Smooth muscle cell (in vitro differentiated cells): Measurements from ENCODE around the gene ARHGEF35. TPM values are rescaled to one million over a fixed set of nuclear protein-coding genes. Genes with fewer than 3 reads are reported as not detected.

ENCODE experiments used
- DNase-seq: peaks from one replicate; lab custom pipeline; 2025; ENCODE audit not compliant: unreplicated experiment; lab: John Stamatoyannopoulos, UW
- H2AFZ ChIP-seq: fragments of 200-600 bp; sonication (generic); 2 replicates; pipeline ENCODE4 v1.6.0; 2016; ENCODE audit warnings: antibody characterized with exemption, low read depth, mild to moderate bottlenecking
- H3F3A ChIP-seq: fragments of 200-600 bp; sonication (generic); 2 replicates; pipeline ENCODE4 v1.6.0; 2017; ENCODE audit warnings: antibody characterized with exemption, low read depth
- H3K27ac ChIP-seq: fragments of 200-600 bp; sonication (generic); 2 replicates; pipeline ENCODE4 v1.5.1; 2016; ENCODE audit warnings: low read depth, mild to moderate bottlenecking
- H3K27me3 ChIP-seq: fragments of 200-600 bp; sonication (generic); 2 replicates; pipeline ENCODE4 v1.6.1; 2016; ENCODE audit warnings: low read depth, mild to moderate bottlenecking
- H3K36me3 ChIP-seq: fragments of 200-600 bp; sonication (generic); 2 replicates; pipeline ENCODE4 v1.5.1; 2016; ENCODE audit warnings: low read depth
- H3K4me1 ChIP-seq: fragments of 200-600 bp; sonication (generic); 2 replicates; pipeline ENCODE4 v1.5.1; 2016; ENCODE audit warnings: low read depth
- H3K4me2 ChIP-seq: fragments of 200-600 bp; sonication (generic); 2 replicates; pipeline ENCODE4 v1.6.0; 2016; ENCODE audit warnings: mild to moderate bottlenecking
- H3K4me3 ChIP-seq: fragments of 200-600 bp; sonication (generic); 2 replicates; pipeline ENCODE4 v1.5.1; 2016; ENCODE audit warnings: mild to moderate bottlenecking
- H3K79me2 ChIP-seq: fragments of 200-600 bp; sonication (generic); 2 replicates; pipeline ENCODE4 v1.6.0; 2016; ENCODE audit warnings: low read depth, mild to moderate bottlenecking
- H3K9ac ChIP-seq: fragments of 200-600 bp; sonication (generic); 2 replicates; pipeline ENCODE4 v1.6.0; 2016; ENCODE audit warnings: low read depth
- H3K9me3 ChIP-seq: fragments of 200-600 bp; sonication (generic); replicated peaks from 2 replicates; pipeline ENCODE4 v1.5.1; 2016; ENCODE audit warnings: low read depth
- H4K20me1 ChIP-seq: fragments of 200-600 bp; sonication (generic); 2 replicates; pipeline ENCODE4 v1.6.0; 2016; ENCODE audit warnings: low read depth
- WGBS: methylation state at CpG from one replicate; pipeline ENCODE4 v1.1.7; 2016; ENCODE audit warnings: low lambda C conversion rate; 5-methylcytosine and 5-hydroxymethylcytosine counted together
- polyA plus RNA-seq: library from polyadenylated mRNA; unstranded; fragments of >200 nt; fragmentation: Nextera tagmentation; extraction: Ambion mirVana; gene quantifications from 2 replicates; pipeline ENCODE4 v1.2.1, GENCODE V29; 2016
- total RNA-seq: library from RNA; depleted of rRNA; stranded (reverse); fragments of >200 nt; gene quantifications from 2 replicates; pipeline ENCODE4 v1.2.3, GENCODE V29; 2014
- TF ChIP-seq, protein P1 (sequence below): fragments of 200-600 bp; sonication (generic); IDR thresholded peaks from 2 replicates; pipeline ENCODE4 v1.5.1; 2017; ENCODE audit warnings: borderline replicate concordance, mild to moderate bottlenecking, antibody characterized with exemption; ENCODE audit not compliant: insufficient read depth, poor library complexity, severe bottlenecking

ARHGEF35 gene
- total and polyA plus RNA-seq, 2 experiments from 2014 or later = 4.2 to 4.7 TPM

DNA sequence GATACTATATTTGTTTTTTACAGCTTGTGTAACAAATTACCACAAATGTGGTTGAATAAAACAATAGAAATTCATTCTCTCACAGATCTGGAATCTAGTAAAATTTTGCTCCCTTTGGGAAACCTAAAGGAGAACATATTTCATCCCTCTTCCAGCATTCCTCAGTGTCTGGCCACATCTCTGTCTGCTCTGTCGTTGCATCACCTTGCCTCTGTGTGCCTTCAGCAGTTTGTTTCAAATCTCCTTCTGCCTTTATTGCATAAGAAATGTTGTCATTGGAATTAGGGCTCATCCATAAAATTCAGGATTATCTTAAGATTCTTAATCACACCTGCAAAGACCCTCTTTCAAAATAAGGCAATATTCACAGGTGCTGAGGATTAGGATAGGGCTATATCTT is 58.1 kb downstream of the ARHGEF35 start:
- DNase-seq = no peak
- H3K27me3 ChIP-seq = peaks cover 3% of the 10 kb centered on the region
- H4K20me1 ChIP-seq = no peaks in the 10 kb centered on the region
- no peak overlapping the region for H3K9ac ChIP-seq
- H2AFZ ChIP-seq = no peak overlapping the region
- WGBS = 61% methylated on average over 1 of the region's 1 CpG
- H3K27ac ChIP-seq = no peak overlapping the region
- H3K36me3 ChIP-seq = no peaks in the 10 kb centered on the region
- H3K9me3 ChIP-seq = no peaks in the 10 kb centered on the region
- TF ChIP-seq, protein P1, sequence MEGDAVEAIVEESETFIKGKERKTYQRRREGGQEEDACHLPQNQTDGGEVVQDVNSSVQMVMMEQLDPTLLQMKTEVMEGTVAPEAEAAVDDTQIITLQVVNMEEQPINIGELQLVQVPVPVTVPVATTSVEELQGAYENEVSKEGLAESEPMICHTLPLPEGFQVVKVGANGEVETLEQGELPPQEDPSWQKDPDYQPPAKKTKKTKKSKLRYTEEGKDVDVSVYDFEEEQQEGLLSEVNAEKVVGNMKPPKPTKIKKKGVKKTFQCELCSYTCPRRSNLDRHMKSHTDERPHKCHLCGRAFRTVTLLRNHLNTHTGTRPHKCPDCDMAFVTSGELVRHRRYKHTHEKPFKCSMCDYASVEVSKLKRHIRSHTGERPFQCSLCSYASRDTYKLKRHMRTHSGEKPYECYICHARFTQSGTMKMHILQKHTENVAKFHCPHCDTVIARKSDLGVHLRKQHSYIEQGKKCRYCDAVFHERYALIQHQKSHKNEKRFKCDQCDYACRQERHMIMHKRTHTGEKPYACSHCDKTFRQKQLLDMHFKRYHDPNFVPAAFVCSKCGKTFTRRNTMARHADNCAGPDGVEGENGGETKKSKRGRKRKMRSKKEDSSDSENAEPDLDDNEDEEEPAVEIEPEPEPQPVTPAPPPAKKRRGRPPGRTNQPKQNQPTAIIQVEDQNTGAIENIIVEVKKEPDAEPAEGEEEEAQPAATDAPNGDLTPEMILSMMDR = no peak
- no peak overlapping the region for H3K4me2 ChIP-seq
- no peak overlapping the region for H3K4me3 ChIP-seq
- H3K79me2 ChIP-seq = no peaks in the 10 kb centered on the region
- no peaks in the 10 kb centered on the region for H3F3A ChIP-seq
- no peaks in the 10 kb centered on the region for H3K4me1 ChIP-seq

Other genes starting within 250 kb of the ARHGEF35 start
- gene OR2F1, start 241.0 kb downstream of the ARHGEF35 start, total RNA-seq = not detected in 2 replicates
- gene OR2F1, start 241.0 kb downstream of the ARHGEF35 start, polyA plus RNA-seq = not detected in 2 replicates
- not detected in 2 replicates for gene OR6B1, start 195.5 kb downstream of the ARHGEF35 start, total RNA-seq
- gene OR6B1, start 195.5 kb downstream of the ARHGEF35 start, polyA plus RNA-seq = not detected in 2 replicates
- gene OR2A5, start 146.9 kb downstream of the ARHGEF35 start, total RNA-seq = not detected in 2 replicates
- not detected in 2 replicates for gene OR2A5, start 146.9 kb downstream of the ARHGEF35 start, polyA plus RNA-seq
- not detected in 2 replicates for gene OR2A25, start 126.0 kb downstream of the ARHGEF35 start, total RNA-seq
- not detected in 2 replicates for gene OR2A25, start 126.0 kb downstream of the ARHGEF35 start, polyA plus RNA-seq
- not detected in 2 replicates for gene OR2A12, start 109.6 kb downstream of the ARHGEF35 start, total RNA-seq
- not detected in 2 replicates for gene OR2A12, start 109.6 kb downstream of the ARHGEF35 start, polyA plus RNA-seq
- gene OR2A2, start 86.2 kb downstream of the ARHGEF35 start, total RNA-seq = not detected in 2 replicates
- not detected in 2 replicates for gene OR2A2, start 86.2 kb downstream of the ARHGEF35 start, polyA plus RNA-seq
- gene OR2A14, start 72.7 kb downstream of the ARHGEF35 start, total RNA-seq = not detected in 2 replicates
- gene OR2A14, start 72.7 kb downstream of the ARHGEF35 start, polyA plus RNA-seq = not detected in 2 replicates
- 1.2 and 1.8 TPM in 2 replicates for gene CTAGE4, start 12.4 kb downstream of the ARHGEF35 start, total RNA-seq
- 0.61 and 1.4 TPM in 2 replicates for gene CTAGE4, start 12.4 kb downstream of the ARHGEF35 start, polyA plus RNA-seq
- gene OR2A42, start 43.8 kb upstream of the ARHGEF35 start, total RNA-seq = 0.40 TPM in 1 of 2 replicates, not detected in the other
- gene OR2A42, start 43.8 kb upstream of the ARHGEF35 start, polyA plus RNA-seq = 0.11 TPM in 1 of 2 replicates, not detected in the other
- gene OR2A7, start 69.0 kb upstream of the ARHGEF35 start, total RNA-seq = 0.22 and 2.2 TPM in 2 replicates
- 0.30 and 0.67 TPM in 2 replicates for gene OR2A7, start 69.0 kb upstream of the ARHGEF35 start, polyA plus RNA-seq
- 1.3 and 3.9 TPM in 2 replicates for gene CTAGE8, start 73.5 kb upstream of the ARHGEF35 start, total RNA-seq
- 0.11 and 0.65 TPM in 2 replicates for gene CTAGE8, start 73.5 kb upstream of the ARHGEF35 start, polyA plus RNA-seq
- not detected in 2 replicates for gene OR2A1, start 116.6 kb upstream of the ARHGEF35 start, total RNA-seq
- gene OR2A1, start 116.6 kb upstream of the ARHGEF35 start, polyA plus RNA-seq = 0.07 TPM in 1 of 2 replicates, not detected in the other
- gene ARHGEF5, start 159.6 kb upstream of the ARHGEF35 start, total RNA-seq = 7.4 and 12.1 TPM in 2 replicates
- gene ARHGEF5, start 159.6 kb upstream of the ARHGEF35 start, polyA plus RNA-seq = 3.7 and 10.4 TPM in 2 replicates
- gene NOBOX, start 207.9 kb upstream of the ARHGEF35 start, total RNA-seq = not detected in 2 replicates
- not detected in 2 replicates for gene NOBOX, start 207.9 kb upstream of the ARHGEF35 start, polyA plus RNA-seq